GM18907 (cell line): ENCODE measurements around the gene KRTAP17-1.
A peak's percentile ranks its signal among the peaks of the same experiment; 100 is the strongest.
"Not testable (repeated sequence)": the region's sequence is repeated elsewhere in the genome, so short reads cannot be mapped to it uniquely, and the experiment has no call there.

ENCODE experiments used
- ATAC-seq: cut with Tn5 transposase; IDR thresholded peaks from one replicate; pipeline ENCODE4 v1.9.1; 2021; ENCODE audit warnings: mild to moderate bottlenecking, moderate library complexity; ENCODE audit not compliant: unreplicated experiment

KRTAP17-1 gene

GRCh38 chr17:41308251-41308917, 7.1 kb downstream of the KRTAP17-1 start:
- ATAC-seq, result peak; percentile 75

- no peak for ATAC-seq
These were observed 7.9 kb downstream of the KRTAP17-1 start for GRCh38 chr17:41307647-41308046.

- no peak for ATAC-seq
These were observed 11.4 kb downstream of the KRTAP17-1 start for GRCh38 chr17:41304091-41304490.

DNA sequence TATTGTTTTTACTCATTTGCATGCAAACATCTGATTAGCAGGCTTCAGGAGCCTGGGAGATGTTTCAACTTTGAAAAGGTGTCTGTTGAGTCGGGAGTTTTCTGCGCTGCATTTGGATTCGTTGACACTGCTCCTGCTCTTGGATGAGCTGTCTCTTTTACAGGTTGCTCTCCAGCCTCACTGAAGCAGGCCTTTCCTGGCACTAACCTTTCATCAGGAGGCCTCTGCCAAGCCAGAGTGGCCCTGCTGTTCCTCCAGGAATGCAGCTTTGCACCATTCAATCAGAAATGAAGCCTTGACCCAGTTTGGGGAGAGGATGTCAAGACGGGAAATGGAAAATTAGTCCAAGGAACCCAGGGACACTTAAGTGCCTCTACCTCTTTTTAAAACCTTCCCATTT, 12.5 kb downstream of the KRTAP17-1 start:
- ATAC-seq, result no peak

- ATAC-seq, result no peak
These were observed 13.3 kb downstream of the KRTAP17-1 start, which contains the start of gene KRTAP29-1 for GRCh38 chr17:41301916-41302901. Gene KRTAP29-1, minus strand, starts transcription at chr17:41302851. Its CDS starts 0 bp downstream, at chr17:41302851.

DNA sequence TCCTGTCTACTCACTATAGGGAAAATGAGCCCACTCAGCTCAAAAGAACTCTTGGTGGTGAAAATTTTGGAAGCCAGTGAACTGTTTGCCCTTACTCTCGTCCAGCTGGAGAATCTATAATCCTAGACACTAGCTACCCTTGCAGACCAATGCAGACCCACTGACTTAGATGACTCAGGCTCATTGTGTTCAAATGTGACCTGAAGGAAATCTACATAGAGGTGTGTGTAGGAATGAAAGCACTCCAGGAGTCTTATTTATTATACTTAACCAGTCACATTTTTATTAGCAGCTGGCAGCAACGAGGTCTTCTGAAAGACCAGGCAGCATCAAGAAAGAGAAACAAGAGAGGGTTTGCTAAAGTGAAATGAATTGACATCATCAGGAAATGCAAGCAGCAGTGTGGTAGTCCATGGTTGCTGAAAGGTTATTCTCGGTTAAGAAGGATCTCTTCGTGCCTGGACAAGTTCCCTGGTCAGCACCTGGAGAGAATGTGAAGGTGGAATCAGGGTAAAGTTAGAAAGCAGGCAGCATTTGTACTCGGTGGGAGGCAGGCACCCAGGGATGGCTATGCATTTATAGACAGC, 14.2 kb downstream of the KRTAP17-1 start:
- no peak for ATAC-seq

- ATAC-seq, result no peak
These were observed 16.9 kb downstream of the KRTAP17-1 start for GRCh38 chr17:41298458-41299135.

DNA sequence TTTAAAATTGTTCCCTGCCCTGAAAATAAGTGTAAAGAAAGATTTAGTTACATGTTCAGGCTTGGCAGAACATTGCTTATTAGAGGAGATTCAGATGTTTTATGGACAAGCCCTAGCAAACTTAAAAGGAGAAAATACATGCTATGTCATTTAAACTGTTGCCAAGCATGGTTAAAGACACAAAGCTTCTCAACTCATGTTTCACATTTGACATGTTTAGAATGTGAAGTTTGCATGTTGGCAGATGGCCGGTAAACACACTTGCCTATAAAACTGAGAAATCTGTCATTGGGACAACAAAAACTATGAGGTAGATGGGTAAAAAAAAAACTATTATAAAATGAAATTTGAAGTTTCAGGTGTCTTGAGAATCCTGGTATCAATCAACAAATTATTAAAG, 18.7 kb downstream of the KRTAP17-1 start:
- no peak for ATAC-seq

- ATAC-seq, result no peak
These were observed 21.5 kb downstream of the KRTAP17-1 start for GRCh38 chr17:41294016-41294415.

DNA sequence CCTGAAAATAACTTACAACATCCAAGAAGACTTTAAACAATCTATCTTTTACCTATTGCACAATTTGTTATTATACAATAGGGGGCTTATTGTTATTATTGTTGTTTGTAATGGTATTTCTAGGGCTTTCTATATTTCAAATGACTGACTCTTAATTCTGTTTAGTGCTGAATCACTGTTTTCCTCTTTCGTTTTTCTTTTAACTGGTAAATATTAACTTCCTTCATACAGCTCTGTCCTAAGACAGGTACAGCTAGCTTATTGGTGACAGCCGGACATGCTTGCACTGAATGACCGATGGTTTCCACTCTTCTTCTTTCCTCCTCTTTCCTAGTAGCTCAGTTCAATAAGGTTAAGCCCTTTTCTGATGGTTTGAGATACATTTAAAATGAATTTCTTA, 28.5 kb downstream of the KRTAP17-1 start:
- no peak for ATAC-seq

DNA sequence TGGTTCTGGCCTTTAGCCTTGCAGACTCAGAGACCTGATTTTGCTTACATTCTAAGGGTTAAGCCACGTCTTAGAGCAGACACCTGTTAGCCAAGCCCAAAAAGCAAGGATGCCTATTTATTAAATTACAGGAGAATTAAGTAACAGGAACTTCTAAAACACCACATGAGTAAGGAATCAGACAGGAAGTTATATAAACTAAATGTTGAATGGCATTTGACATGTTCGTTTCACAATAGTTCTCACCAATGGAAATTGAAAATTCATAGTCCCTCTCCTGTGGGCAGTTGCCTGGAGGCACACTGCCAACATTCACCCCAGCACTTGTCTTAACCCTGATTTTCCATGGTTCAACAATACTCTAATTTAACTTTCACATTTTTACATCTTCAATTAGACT, 31.0 kb downstream of the KRTAP17-1 start:
- ATAC-seq, result no peak

DNA sequence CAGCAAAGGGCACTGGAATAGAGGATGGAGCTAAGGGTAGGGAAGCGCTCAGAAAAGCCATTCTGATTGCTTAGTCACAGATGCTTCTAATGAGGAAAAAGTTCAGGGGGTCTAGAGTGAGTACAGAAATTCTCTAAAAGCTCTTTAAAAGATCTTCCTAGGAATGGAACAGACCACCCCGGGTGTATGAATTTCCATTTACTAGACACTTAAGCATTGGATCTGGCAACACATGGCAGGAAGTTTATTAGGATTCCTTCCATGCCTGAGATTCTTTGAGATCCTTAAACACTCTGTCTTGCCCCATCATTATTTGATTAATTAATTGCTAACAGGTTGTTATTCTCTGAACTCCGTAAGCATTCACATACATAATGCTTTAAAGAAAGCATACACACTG, 31.5 kb downstream of the KRTAP17-1 start:
- ATAC-seq, result no peak

- ATAC-seq, result no peak
These were observed 37.1 kb downstream of the KRTAP17-1 start for GRCh38 chr17:41278176-41278955.

GRCh38 chr17:41275648-41276190, 39.8 kb downstream of the KRTAP17-1 start, which contains the start of gene KRTAP9-7:
Gene KRTAP9-7, plus strand, starts transcription at chr17:41275698. Its CDS starts 0 bp downstream, at chr17:41275698.
- ATAC-seq, result not testable (repeated sequence)

GRCh38 chr17:41271858-41272257, 43.7 kb downstream of the KRTAP17-1 start:
- no peak for ATAC-seq

GRCh38 chr17:41271323-41271722, 44.2 kb downstream of the KRTAP17-1 start:
- ATAC-seq, result not testable (repeated sequence)

DNA sequence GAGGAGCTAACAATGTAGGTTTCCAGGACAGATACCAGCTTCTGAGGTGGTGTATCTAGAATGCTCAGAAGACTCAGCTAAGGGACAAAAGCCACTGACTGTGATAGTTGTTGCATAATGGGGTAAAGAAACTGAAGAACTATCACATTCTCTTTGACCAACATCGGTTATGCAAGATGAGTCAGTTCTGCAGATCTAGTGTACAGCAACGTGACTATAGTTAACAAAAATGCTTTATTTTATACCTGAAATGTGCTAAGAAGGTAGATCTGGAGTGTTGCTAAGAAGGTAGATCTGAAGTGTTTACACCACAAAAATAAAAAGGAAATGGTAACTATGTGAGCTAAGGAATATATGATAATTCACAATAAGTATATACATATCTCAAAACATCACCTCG, 47.8 kb downstream of the KRTAP17-1 start:
- ATAC-seq, result no peak

DNA sequence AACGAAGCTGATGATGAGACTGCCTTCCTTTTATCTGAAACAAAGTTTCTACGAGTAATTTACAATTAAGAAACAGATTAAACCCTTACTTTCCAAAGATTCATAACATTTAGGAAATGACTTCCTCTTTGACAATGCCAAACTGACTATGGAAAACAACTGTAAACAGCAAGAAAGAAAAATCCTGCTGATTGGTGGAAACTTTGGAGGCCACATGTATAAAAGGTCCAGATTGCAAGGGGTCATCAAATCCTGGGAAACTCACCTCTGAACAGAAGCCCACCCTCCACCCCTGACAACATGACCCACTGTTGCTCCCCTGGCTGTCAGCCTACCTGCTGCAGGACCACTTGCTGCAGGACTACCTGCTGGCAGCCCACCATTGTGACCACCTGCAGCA, 50.4 kb downstream of the KRTAP17-1 start, which contains the start of gene KRTAP9-6:
Gene KRTAP9-6 (plus strand): TSS at position 301 of the 400 bp plus-strand sequence. CDS start 0 bp downstream, at position 301.
- ATAC-seq, result no peak
